ENCODE data around the gene HSCB. TPM values are rescaled to one million over a fixed set of nuclear protein-coding genes. Genes with fewer than 3 reads are reported as not detected.
A peak's percentile ranks its signal among the peaks of the same experiment; 100 is the strongest.

The HSCB gene
- total RNA-seq, 6 donors from 2014 or later, result 9.7 to 29.3 (median 12.3) TPM

GRCh38 chr22:28728002-28728401, 13.8 kb upstream of the HSCB start:
- WGBS, 2 donors, result 89 to 100% methylated on average over 1 of the region's 1 CpG
- Histone ChIP-seq H3K27ac (no peak overlapping the region), H3K9me3 (no peaks in the 10 kb centered on the region), H3K4me3 (no peak overlapping the region), H3K27me3 (no peaks in the 10 kb centered on the region), H3K4me1 (no peaks in the 10 kb centered on the region), H3K36me3 (no peaks in the 10 kb centered on the region)
- ATAC-seq (ENCODE audit: low FRiP score in 2 of 2) (no peak), DNase-seq (no peak)
- TF ChIP-seq EP300 (IDR thresholded peaks at IDR 0.05) (no peak), CTCF (IDR thresholded peaks at IDR 0.05) (no peak), POLR2A (IDR thresholded peaks at IDR 0.05) (no peak), POLR2AphosphoS5 (IDR thresholded peaks at IDR 0.05) (no peak)

- ATAC-seq (ENCODE audit: low FRiP score in 2 of 2), result no peak
- no peak overlapping the region for H3K27ac ChIP-seq
- 97 to 98% methylated on average over 10 of the region's 10 CpGs for WGBS, 2 donors
These were observed 13.1 kb upstream of the HSCB start for GRCh38 chr22:28728621-28729313.

GRCh38 chr22:28730179-28730578, 11.7 kb upstream of the HSCB start:
- H3K27me3 ChIP-seq, result no peaks in the 10 kb centered on the region
- peaks cover 0 to 6% (median 2%) of the 10 kb centered on the region in 4 donors for H3K4me1 ChIP-seq
- 72 to 93% methylated on average over 3 of the region's 3 CpGs for WGBS, 2 donors
- no peaks in the 10 kb centered on the region for H3K9me3 ChIP-seq
- ATAC-seq (ENCODE audit: low FRiP score in 2 of 2) (no peak), DNase-seq (no peak)
- no peak overlapping the region for H3K4me3 ChIP-seq
- no peak for TF ChIP-seq POLR2A (IDR thresholded peaks at IDR 0.05)
- no peak overlapping the region for H3K27ac ChIP-seq
- no peaks in the 10 kb centered on the region for H3K36me3 ChIP-seq

More at GRCh38 chr22:28728621-28729313, 13.1 kb upstream of the HSCB start:
- Histone ChIP-seq H3K27me3 (no peaks in the 10 kb centered on the region), H3K9me3 (no peaks in the 10 kb centered on the region), H3K36me3 (no peaks in the 10 kb centered on the region), H3K4me3 (no peak overlapping the region), H3K4me1 (no peaks in the 10 kb centered on the region)
- DNase-seq, result no peak
- TF ChIP-seq CTCF (IDR thresholded peaks at IDR 0.05) (no peak), EP300 (IDR thresholded peaks at IDR 0.05) (no peak), POLR2A (IDR thresholded peaks at IDR 0.05) (no peak), POLR2AphosphoS5 (IDR thresholded peaks at IDR 0.05) (no peak)

- Histone ChIP-seq H3K27ac (peak overlapping the region in 1 of 4 donors; percentile 35), H3K9me3 (no peaks in the 10 kb centered on the region), H3K4me1 (peaks cover 0 to 6% (median 2%) of the 10 kb centered on the region in 4 donors), H3K27me3 (no peaks in the 10 kb centered on the region), H3K4me3 (no peak overlapping the region), H3K36me3 (no peaks in the 10 kb centered on the region)
- WGBS, 2 donors, result 75 to 77% methylated on average over 6 of the region's 6 CpGs
- DNase-seq (peak in 1 of 2 donors; percentile 25), ATAC-seq (ENCODE audit: low FRiP score in 2 of 2) (peak in 1 of 2 donors; percentile 34)
- TF ChIP-seq CTCF (IDR thresholded peaks at IDR 0.05) (no peak), POLR2AphosphoS5 (IDR thresholded peaks at IDR 0.05) (no peak), POLR2A (IDR thresholded peaks at IDR 0.05) (no peak), EP300 (IDR thresholded peaks at IDR 0.05) (no peak)
These were observed 7.4 kb upstream of the HSCB start for GRCh38 chr22:28734393-28734792.

- no peak for ATAC-seq (ENCODE audit: low FRiP score in 2 of 2)
- Histone ChIP-seq H3K4me1 (peaks cover 4 to 11% (median 5%) of the 10 kb centered on the region in 4 donors), H3K9me3 (no peaks in the 10 kb centered on the region), H3K36me3 (no peaks in the 10 kb centered on the region), H3K27me3 (no peaks in the 10 kb centered on the region), H3K27ac (no peak overlapping the region), H3K4me3 (no peak overlapping the region)
- TF ChIP-seq CTCF (IDR thresholded peaks at IDR 0.05), result no peak
- no peak for TF ChIP-seq POLR2AphosphoS5 (IDR thresholded peaks at IDR 0.05)
- no peak for TF ChIP-seq POLR2A (IDR thresholded peaks at IDR 0.05)
- no peak for TF ChIP-seq EP300 (IDR thresholded peaks at IDR 0.05)
- WGBS, 2 donors, result 79 to 82% methylated on average over 7 of the region's 7 CpGs
- no peak for DNase-seq
These were observed 5.3 kb upstream of the HSCB start for GRCh38 chr22:28736301-28737155.
